ENCODE measurements around the gene CCNC. TPM values are rescaled to one million over a fixed set of nuclear protein-coding genes. Genes with fewer than 3 reads are reported as not detected.
A peak's percentile ranks its signal among the peaks of the same experiment; 100 is the strongest.

Gene CCNC
- total RNA-seq, 1 experiment from 2014 or later, result 76.5 TPM

- H3K4me1 Mint-ChIP-seq (ENCODE audit: insufficient read depth, unreplicated experiment), result peaks cover 5% of the 10 kb centered on the region
- peaks cover 68% of the 10 kb centered on the region for H3K27me3 Mint-ChIP-seq (ENCODE audit: insufficient read depth, unreplicated experiment)
- no peak overlapping the region for H3K27ac Mint-ChIP-seq (ENCODE audit: low read depth, unreplicated experiment)
- no peaks in the 10 kb centered on the region for H3K36me3 Mint-ChIP-seq (ENCODE audit: insufficient read depth, unreplicated experiment)
- DNase-seq (ENCODE audit: unreplicated experiment), result peak; percentile 58
- no TSS peak for BruUV-seq (replicated peaks)
- ChIA-PET POLR2A (interaction anchor here (0.8 to 2.7 kb wide), 2 partner anchors 21 to 162 kb away, joined by 3 to 16 read pairs; partner anchors contain the start of gene CCNC), CTCF (interaction anchor here (0.6 to 2.8 kb wide), 12 partner anchors 14 to 289 kb away, joined by 3 to 32 read pairs (median 4); no protein-coding TSS in a partner anchor)
- no peaks in the 10 kb centered on the region for H3K9me3 Mint-ChIP-seq (ENCODE audit: unreplicated experiment)
- intact Hi-C loops (cut with micrococcal nuclease), result loop anchor here (1.0 to 2.0 kb wide), 2 partner anchors 158 to 234 kb away; no protein-coding TSS in a partner anchor
- peak overlapping the region; percentile 73 for H3K4me3 Mint-ChIP-seq (ENCODE audit: unreplicated experiment)
- peak; percentile 31 for TF ChIP-seq CTCF (IDR thresholded peaks at IDR 0.05; ENCODE audit: unreplicated experiment)
Measured at GRCh38 chr6:99588618-99589289, 20.3 kb upstream of the CCNC start.

GRCh38 chr6:99587792-99588191 is 19.3 kb upstream of the CCNC start:
- Mint-ChIP-seq H3K4me3 (ENCODE audit: unreplicated experiment) (no peak overlapping the region), H3K9me3 (ENCODE audit: unreplicated experiment) (no peaks in the 10 kb centered on the region), H3K4me1 (ENCODE audit: insufficient read depth, unreplicated experiment) (peaks cover 3% of the 10 kb centered on the region), H3K27me3 (ENCODE audit: insufficient read depth, unreplicated experiment) (peaks cover 58% of the 10 kb centered on the region), H3K36me3 (ENCODE audit: insufficient read depth, unreplicated experiment) (no peaks in the 10 kb centered on the region), H3K27ac (ENCODE audit: low read depth, unreplicated experiment) (no peak overlapping the region)
- CTCF ChIA-PET, result interaction anchor here (0.5 to 2.8 kb wide), 12 partner anchors 12 to 254 kb away, joined by 3 to 32 read pairs (median 4); no protein-coding TSS in a partner anchor
- POLR2A ChIA-PET, result interaction anchor here (0.8 kb wide), 1 partner anchor 162 kb away, joined by 3 read pairs; no protein-coding TSS in a partner anchor
- TF ChIP-seq CTCF (IDR thresholded peaks at IDR 0.05; ENCODE audit: unreplicated experiment), result no peak
- intact Hi-C loops (cut with micrococcal nuclease), result loop anchor here (1.0 to 2.0 kb wide), 2 partner anchors 159 to 235 kb away; no protein-coding TSS in a partner anchor
- DNase-seq (ENCODE audit: unreplicated experiment), result no peak
- no TSS peak for BruUV-seq (replicated peaks)

- ChIA-PET POLR2A (no interaction called here), CTCF (no interaction called here)
- no peaks in the 10 kb centered on the region for H3K4me1 Mint-ChIP-seq (ENCODE audit: insufficient read depth, unreplicated experiment)
- H3K27ac Mint-ChIP-seq (ENCODE audit: low read depth, unreplicated experiment), result no peak overlapping the region
- H3K36me3 Mint-ChIP-seq (ENCODE audit: insufficient read depth, unreplicated experiment), result no peaks in the 10 kb centered on the region
- H3K27me3 Mint-ChIP-seq (ENCODE audit: insufficient read depth, unreplicated experiment), result peaks cover 1% of the 10 kb centered on the region
- H3K9me3 Mint-ChIP-seq (ENCODE audit: unreplicated experiment), result no peaks in the 10 kb centered on the region
- TF ChIP-seq CTCF (IDR thresholded peaks at IDR 0.05; ENCODE audit: unreplicated experiment), result no peak
- BruUV-seq (replicated peaks), result no TSS peak
- H3K4me3 Mint-ChIP-seq (ENCODE audit: unreplicated experiment), result no peak overlapping the region
- intact Hi-C loops (cut with micrococcal nuclease), result no loop called here
- DNase-seq (ENCODE audit: unreplicated experiment), result no peak
Measured at GRCh38 chr6:99579781-99580180, 11.3 kb upstream of the CCNC start.

- H3K9me3 Mint-ChIP-seq (ENCODE audit: unreplicated experiment), result no peaks in the 10 kb centered on the region
- H3K27ac Mint-ChIP-seq (ENCODE audit: low read depth, unreplicated experiment), result no peak overlapping the region
- BruUV-seq (replicated peaks), result no TSS peak
- no peaks in the 10 kb centered on the region for H3K27me3 Mint-ChIP-seq (ENCODE audit: insufficient read depth, unreplicated experiment)
- no peak overlapping the region for H3K4me3 Mint-ChIP-seq (ENCODE audit: unreplicated experiment)
- ChIA-PET POLR2A (no interaction called here), CTCF (interaction anchor here (0.7 to 1.3 kb wide), 2 partner anchors 9 to 170 kb away, joined by 3 read pairs; no protein-coding TSS in a partner anchor)
- intact Hi-C loops (cut with micrococcal nuclease), result no loop called here
- no peak for DNase-seq (ENCODE audit: unreplicated experiment)
- TF ChIP-seq CTCF (IDR thresholded peaks at IDR 0.05; ENCODE audit: unreplicated experiment), result no peak
- H3K36me3 Mint-ChIP-seq (ENCODE audit: insufficient read depth, unreplicated experiment), result no peaks in the 10 kb centered on the region
- no peaks in the 10 kb centered on the region for H3K4me1 Mint-ChIP-seq (ENCODE audit: insufficient read depth, unreplicated experiment)
Measured at GRCh38 chr6:99575544-99576227, 7.2 kb upstream of the CCNC start.

Measured in MCF 10A (cell line).